HFFc6 (cell line): ENCODE data around the gene PDCD1. TPM values are rescaled to one million over a fixed set of nuclear protein-coding genes. Genes with fewer than 3 reads are reported as not detected.

ENCODE experiments used
- DNase-seq: peaks from one replicate; pipeline ENCODE4 v3.0.0-alpha.2; 2018
- H3K27ac Mint-ChIP-seq: 2 replicates; pipeline ENCODE4 v1.8.0; 2020; ENCODE audit warnings: mild to moderate bottlenecking, mixed read lengths
- H3K27me3 Mint-ChIP-seq: 2 replicates; pipeline ENCODE4 v1.8.0; 2021; ENCODE audit warnings: mild to moderate bottlenecking, moderate library complexity, mixed read lengths; ENCODE audit not compliant: insufficient read depth
- H3K36me3 Mint-ChIP-seq: 2 replicates; pipeline ENCODE4 v1.8.0; 2021; ENCODE audit warnings: low read depth, mixed read lengths
- H3K4me1 Mint-ChIP-seq: 2 replicates; pipeline ENCODE4 v1.8.0; 2020; ENCODE audit warnings: low read depth, mixed read lengths
- H3K4me3 Mint-ChIP-seq: 2 replicates; pipeline ENCODE4 v1.8.0; 2020; ENCODE audit warnings: mild to moderate bottlenecking, moderate library complexity, mixed read lengths
- H3K9me3 Mint-ChIP-seq: 2 replicates; pipeline ENCODE4 v1.8.0; 2020; ENCODE audit warnings: mild to moderate bottlenecking, mixed read lengths
- CTCF ChIP-seq: fragments of 200-600 bp; sonication (generic); IDR thresholded peaks from 2 replicates; pipeline ENCODE4 v1.5.0; 2021; ENCODE audit warnings: antibody characterized with exemption, mild to moderate bottlenecking
- total RNA-seq, 6 experiments: library from RNA; stranded (reverse); fragmentation: NEBNext Ultra II Directional; extraction: Animal tissue kit (Norgen Biotek cat#: 25700); gene quantifications; 2 replicates in 1 of 6; 3 replicates in 5 of 6; pipeline ENCODE4 v1.2.3, GENCODE V29; 2021

PDCD1 gene
- total RNA-seq, 6 experiments from 2014 or later = not detected

- Mint-ChIP-seq H3K4me3 (no peak overlapping the region), H3K27me3 (peaks cover 3% of the 10 kb centered on the region), H3K9me3 (peaks cover 9% of the 10 kb centered on the region), H3K27ac (no peak overlapping the region), H3K4me1 (peaks cover 15% of the 10 kb centered on the region), H3K36me3 (peaks cover 9% of the 10 kb centered on the region; the same call in 1 of the 2 replicates)
- no peak for DNase-seq
- TF ChIP-seq CTCF = no peak
Measured at GRCh38 chr2:241888641-241889040, 29.9 kb upstream of the PDCD1 start.

DNA sequence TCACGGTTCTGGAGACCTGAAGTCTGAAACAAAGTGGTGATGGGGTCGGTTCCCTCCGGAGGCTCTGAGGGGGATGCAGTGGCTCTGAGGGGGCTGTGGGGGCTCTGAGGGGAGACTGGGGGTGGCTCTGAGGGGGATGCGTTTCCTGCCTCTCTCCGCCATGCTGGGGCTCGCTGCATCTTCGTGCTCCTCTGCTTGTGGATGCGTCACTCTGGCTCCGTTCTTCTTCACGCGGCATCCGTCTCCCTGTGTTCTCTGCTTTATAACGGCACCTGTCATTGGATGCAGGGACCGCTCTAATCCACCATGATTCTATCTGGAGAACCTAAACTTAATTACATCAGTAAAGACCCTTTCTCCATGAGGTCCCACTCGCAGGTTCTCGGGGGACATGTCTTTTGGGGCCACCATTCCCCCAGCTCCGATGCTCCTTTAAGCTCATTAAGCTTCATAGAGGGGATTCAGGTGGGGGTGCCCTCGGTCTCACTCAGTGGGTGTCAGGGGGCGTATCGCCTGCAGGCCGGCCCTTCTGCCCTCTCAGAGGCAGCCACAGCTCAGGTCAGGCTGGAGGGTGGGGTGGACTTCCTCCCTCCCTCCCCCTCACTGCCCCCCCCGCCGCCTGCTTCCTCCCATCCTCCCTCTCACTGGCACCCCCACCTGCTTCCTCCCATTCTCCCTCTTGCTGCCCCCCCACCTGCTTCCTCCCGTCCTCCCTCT, 29.3 kb upstream of the PDCD1 start:
- Mint-ChIP-seq H3K4me1 (peaks cover 18% of the 10 kb centered on the region), H3K36me3 (peaks cover 9% of the 10 kb centered on the region; the same call in 1 of the 2 replicates), H3K4me3 (no peak overlapping the region), H3K27ac (no peak overlapping the region), H3K27me3 (peaks cover 3% of the 10 kb centered on the region), H3K9me3 (peaks cover 9% of the 10 kb centered on the region)
- TF ChIP-seq CTCF = no peak
- DNase-seq = no peak

DNA sequence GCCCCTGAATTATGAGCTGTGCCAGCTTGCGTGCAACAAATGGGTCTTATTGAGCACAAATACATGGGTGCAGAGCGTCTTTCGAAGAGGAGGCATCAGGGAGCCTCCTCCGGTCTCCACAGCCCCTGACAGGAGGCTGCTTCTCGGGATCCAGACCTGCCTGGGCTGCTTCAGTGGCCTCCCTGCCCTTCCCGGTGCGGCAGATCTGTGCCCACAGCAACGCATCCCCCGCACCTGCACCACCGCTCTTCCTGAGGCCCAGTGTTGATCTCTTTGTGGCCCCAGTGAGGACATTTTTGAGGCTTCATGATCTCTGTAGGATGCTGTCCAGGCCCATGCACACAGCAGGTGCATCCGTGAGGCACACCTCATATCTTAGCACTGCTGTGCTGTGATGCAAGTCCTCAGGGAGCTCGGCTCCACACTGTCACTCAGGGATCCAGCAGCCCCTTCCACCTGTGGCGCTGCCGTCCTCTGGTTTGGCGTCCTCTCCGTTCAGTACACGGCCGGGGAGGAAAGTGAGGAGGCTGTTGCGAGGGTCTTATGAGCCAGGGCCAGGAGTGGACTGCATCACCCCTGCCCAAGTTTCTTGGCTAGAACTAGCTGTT, 28.2 kb upstream of the PDCD1 start:
- H3K4me3 Mint-ChIP-seq = no peak overlapping the region
- no peak overlapping the region for H3K27ac Mint-ChIP-seq
- DNase-seq = no peak
- peaks cover 19% of the 10 kb centered on the region for H3K4me1 Mint-ChIP-seq
- H3K9me3 Mint-ChIP-seq = peaks cover 9% of the 10 kb centered on the region
- peaks cover 9% of the 10 kb centered on the region; the same call in 1 of the 2 replicates for H3K36me3 Mint-ChIP-seq
- H3K27me3 Mint-ChIP-seq = peaks cover 5% of the 10 kb centered on the region
- no peak for TF ChIP-seq CTCF

- peaks cover 9% of the 10 kb centered on the region for H3K9me3 Mint-ChIP-seq
- no peak overlapping the region for H3K27ac Mint-ChIP-seq
- no peak for DNase-seq
- H3K27me3 Mint-ChIP-seq = peaks cover 7% of the 10 kb centered on the region
- no peak for TF ChIP-seq CTCF
- H3K36me3 Mint-ChIP-seq = peaks cover 9% of the 10 kb centered on the region; the same call in 1 of the 2 replicates
- no peak overlapping the region for H3K4me3 Mint-ChIP-seq
- peaks cover 18% of the 10 kb centered on the region for H3K4me1 Mint-ChIP-seq
Measured at GRCh38 chr2:241885946-241886643, 27.4 kb upstream of the PDCD1 start.

DNA sequence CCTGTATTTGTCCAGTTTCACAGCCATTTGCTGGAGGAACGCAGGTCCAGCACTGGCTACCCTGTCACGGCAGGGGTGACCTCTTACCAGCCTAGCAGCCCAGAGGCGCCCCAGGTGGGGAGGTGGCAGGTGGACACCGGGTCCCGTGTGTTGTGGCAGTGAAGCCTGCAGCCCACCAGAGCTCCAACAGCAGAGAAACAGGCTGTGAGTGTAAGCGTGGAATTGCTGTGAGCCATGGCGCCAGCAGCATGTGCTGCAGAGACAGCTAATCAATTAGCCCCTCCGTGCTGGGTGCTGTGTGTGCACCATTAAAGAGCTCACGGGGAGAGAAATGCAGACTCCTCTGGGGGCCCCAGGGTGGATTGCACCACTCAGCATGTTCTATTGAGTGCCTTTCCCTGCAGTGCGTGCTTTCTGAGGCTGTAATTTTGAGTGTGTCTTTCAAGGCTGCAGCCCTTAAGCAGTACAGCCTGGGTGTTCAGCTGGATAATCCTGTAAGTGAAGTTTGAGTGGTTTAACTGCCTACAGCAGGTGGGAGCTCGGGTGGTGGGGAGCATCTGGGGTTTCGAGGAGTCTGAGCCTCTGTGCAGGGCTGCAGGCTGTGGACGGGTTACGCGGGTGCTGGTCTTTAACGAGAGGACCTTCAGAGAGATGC, 26.7 kb upstream of the PDCD1 start:
- no peak overlapping the region for H3K27ac Mint-ChIP-seq

More for the DNA sequence above, 26.7 kb upstream of the PDCD1 start:
- DNase-seq = no peak
- peaks cover 22% of the 10 kb centered on the region for H3K4me1 Mint-ChIP-seq
- no peak for TF ChIP-seq CTCF
- peaks cover 9% of the 10 kb centered on the region for H3K9me3 Mint-ChIP-seq
- peaks cover 9% of the 10 kb centered on the region; the same call in 1 of the 2 replicates for H3K36me3 Mint-ChIP-seq
- peaks cover 7% of the 10 kb centered on the region for H3K27me3 Mint-ChIP-seq
- no peak overlapping the region for H3K4me3 Mint-ChIP-seq
